Measurements from ENCODE around the gene TCL1B. TPM values are rescaled to one million over a fixed set of nuclear protein-coding genes. Genes with fewer than 3 reads are reported as not detected.

Gene TCL1B
- total RNA-seq, 4 donors from 2014 or later = not detected

DNA sequence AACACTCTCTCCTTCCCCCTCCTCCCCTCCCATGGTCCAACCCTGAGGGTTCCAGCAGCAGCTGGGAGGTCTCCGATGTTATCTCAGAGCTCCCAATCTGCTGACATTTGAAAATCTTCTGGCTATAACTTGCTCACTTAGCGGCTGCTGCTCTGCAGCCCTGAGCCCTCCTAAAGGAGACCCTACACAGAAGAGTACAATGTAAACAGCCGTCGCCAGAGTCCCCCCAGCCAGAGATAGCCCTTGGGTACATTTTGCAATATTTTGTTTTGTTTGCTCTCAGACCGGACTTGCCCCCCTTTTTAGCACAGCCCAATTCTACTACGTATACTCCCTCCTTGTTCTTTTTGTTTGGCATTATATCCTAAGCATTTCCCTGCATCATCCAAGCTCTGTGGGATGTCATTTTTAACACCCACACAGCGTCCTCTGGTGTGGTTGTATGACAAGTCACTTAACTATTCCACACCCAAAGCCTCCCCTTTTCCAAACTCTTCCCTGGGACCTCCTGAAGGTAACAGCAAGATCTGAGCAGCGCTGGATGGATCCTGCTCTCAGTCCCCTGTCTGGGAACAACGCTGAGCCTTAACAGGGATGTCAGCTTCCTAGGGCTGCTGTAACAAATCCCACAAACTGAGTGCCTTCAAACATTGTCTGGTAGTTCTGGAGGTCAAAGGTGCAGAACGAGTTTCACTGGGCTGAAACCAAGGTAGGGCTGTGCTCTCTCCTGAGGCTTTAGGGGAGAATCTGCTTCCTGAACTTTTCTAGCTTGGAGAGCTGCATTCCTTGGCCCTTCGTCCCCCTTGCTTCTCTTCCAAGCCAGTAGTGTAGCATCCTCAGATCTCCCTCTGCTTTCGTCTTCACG lies 25.3 kb upstream of the TCL1B start:
- Histone ChIP-seq H3K27me3 (peaks cover 33% of the 10 kb centered on the region), H3K36me3 (no peaks in the 10 kb centered on the region), H3K27ac (no peak overlapping the region), H3K4me3 (peak overlapping the region in 1 of 2 donors; percentile 21), H3K4me1 (peaks cover 0 to 16% (median 0%) of the 10 kb centered on the region in 3 donors), H3K9me3 (no peaks in the 10 kb centered on the region)
- TF ChIP-seq EP300 (IDR thresholded peaks at IDR 0.05) (no peak), CTCF (IDR thresholded peaks at IDR 0.05) (no peak), POLR2AphosphoS5 (IDR thresholded peaks at IDR 0.05) (no peak), POLR2A (IDR thresholded peaks at IDR 0.05) (no peak)
- no peak for ATAC-seq
- WGBS, 2 donors (ENCODE audit: low coverage in 1 of 2) = 19 to 26% methylated on average over 6 to 10 of the region's 13 CpGs

DNA sequence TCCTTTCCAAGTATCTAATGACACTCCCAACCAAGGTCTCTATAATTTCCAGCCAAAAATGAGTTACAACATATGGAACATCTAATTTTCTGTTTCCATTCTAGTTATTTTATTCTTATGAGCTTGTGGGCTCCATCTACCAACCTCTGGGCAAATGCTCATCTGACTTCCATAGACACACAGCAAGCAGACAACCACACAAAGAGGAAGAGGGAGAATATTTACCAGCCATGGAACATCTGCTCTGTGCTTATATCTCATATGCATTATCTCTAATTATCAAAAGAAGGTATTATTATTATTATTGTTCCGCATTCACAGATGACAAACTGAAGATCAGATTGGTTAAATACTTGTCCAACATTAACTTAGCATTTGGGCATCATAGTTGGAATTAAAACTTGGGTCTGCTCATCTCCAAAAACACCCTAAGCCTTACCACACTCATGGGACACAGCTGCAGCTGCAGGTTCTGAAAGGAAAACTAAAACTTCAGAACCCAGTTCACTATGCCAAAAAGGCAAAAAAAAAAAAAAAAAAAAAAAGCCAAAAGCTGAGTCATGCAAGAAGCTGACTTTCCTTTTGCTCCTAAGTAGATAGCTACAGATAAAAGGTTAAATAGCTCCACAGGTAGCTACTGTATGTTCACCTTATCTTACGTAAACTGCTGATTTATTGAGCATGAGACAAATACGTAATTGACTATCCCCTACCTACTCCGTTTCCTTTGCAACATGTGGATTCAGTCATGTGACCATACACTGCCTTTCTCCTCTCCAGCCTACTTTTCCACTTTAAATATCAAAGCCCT lies 23.6 kb upstream of the TCL1B start:
- Histone ChIP-seq H3K27ac (no peak overlapping the region), H3K36me3 (no peaks in the 10 kb centered on the region), H3K4me3 (no peak overlapping the region), H3K4me1 (peaks cover 0 to 16% (median 0%) of the 10 kb centered on the region in 3 donors), H3K27me3 (peaks cover 37% of the 10 kb centered on the region), H3K9me3 (no peaks in the 10 kb centered on the region)
- TF ChIP-seq POLR2AphosphoS5 (IDR thresholded peaks at IDR 0.05) (no peak), POLR2A (IDR thresholded peaks at IDR 0.05) (no peak), CTCF (IDR thresholded peaks at IDR 0.05) (no peak), EP300 (IDR thresholded peaks at IDR 0.05) (no peak)
- ATAC-seq = no peak
- WGBS, 2 donors (ENCODE audit: low coverage in 1 of 2) = 15 to 57% methylated on average over 4 of the region's 4 CpGs

- no peak for TF ChIP-seq POLR2A (IDR thresholded peaks at IDR 0.05)
- no peak for TF ChIP-seq POLR2AphosphoS5 (IDR thresholded peaks at IDR 0.05)
- no peak for TF ChIP-seq EP300 (IDR thresholded peaks at IDR 0.05)
- no peak for TF ChIP-seq CTCF (IDR thresholded peaks at IDR 0.05)
- Histone ChIP-seq H3K9me3 (no peaks in the 10 kb centered on the region), H3K27me3 (peaks cover 31% of the 10 kb centered on the region), H3K4me3 (no peak overlapping the region), H3K27ac (no peak overlapping the region), H3K4me1 (peaks cover 0 to 16% (median 0%) of the 10 kb centered on the region in 3 donors), H3K36me3 (no peaks in the 10 kb centered on the region)
- no peak for ATAC-seq
- WGBS, 2 donors (ENCODE audit: low coverage in 1 of 2) = 75% methylated on average over 2 to 5 of the region's 5 CpGs
These were observed 22.9 kb upstream of the TCL1B start for GRCh38 chr14:95663226-95663797.

- Histone ChIP-seq H3K9me3 (no peaks in the 10 kb centered on the region), H3K27me3 (peaks cover 24% of the 10 kb centered on the region), H3K4me3 (no peak overlapping the region), H3K27ac (no peak overlapping the region), H3K36me3 (no peaks in the 10 kb centered on the region), H3K4me1 (peaks cover 0 to 16% (median 0%) of the 10 kb centered on the region in 3 donors)
- ATAC-seq = no peak
- WGBS, 2 donors (ENCODE audit: low coverage in 1 of 2) = no CpG with 5 or more reads among the region's 3 CpGs
- no peak for TF ChIP-seq POLR2A (IDR thresholded peaks at IDR 0.05)
- no peak for TF ChIP-seq EP300 (IDR thresholded peaks at IDR 0.05)
- TF ChIP-seq POLR2AphosphoS5 (IDR thresholded peaks at IDR 0.05) = no peak
- no peak for TF ChIP-seq CTCF (IDR thresholded peaks at IDR 0.05)
These were observed 22.2 kb upstream of the TCL1B start for GRCh38 chr14:95664066-95664465.

All from gastroesophageal sphincter (tissue), 4 donors.